Stimulated activated CD4-positive, alpha-beta T cell treated with anti-CD3 and anti-CD28 coated beads, Interleukin-2, amount 100 ng/mL, for 48 hours (primary cell): Measurements from ENCODE around the gene ADCY4.
"Not testable (repeated sequence)": the region's sequence is repeated elsewhere in the genome, so short reads cannot be mapped to it uniquely, and the experiment has no call there.

ENCODE experiments used
- DNase-seq, 2 donors: peaks; one replicate each; pipeline ENCODE4 v3.0.0-alpha.2; 2020

Gene ADCY4

DNA sequence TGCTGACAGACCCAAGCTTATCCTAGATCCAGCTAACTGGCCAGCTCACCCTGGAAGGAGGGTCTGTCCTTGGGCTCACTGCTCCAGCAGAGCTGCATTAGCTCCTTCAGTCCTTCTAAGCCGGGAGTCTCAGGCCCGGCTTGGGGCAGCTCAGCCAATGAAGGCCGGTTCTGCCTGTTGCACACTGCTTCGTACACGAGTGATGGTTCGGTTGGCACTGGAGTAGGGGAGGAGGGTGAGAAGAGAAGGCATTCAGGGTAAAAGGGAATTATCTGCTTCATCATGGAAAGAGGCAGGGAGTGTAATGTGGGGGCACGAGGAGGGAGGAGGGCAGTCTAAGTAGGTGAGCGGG, 2.9 kb upstream of the ADCY4 start:
- no peak for DNase-seq

GRCh38 chr14:24337144-24337823, 2.4 kb upstream of the ADCY4 start:
- DNase-seq: no peak

DNA sequence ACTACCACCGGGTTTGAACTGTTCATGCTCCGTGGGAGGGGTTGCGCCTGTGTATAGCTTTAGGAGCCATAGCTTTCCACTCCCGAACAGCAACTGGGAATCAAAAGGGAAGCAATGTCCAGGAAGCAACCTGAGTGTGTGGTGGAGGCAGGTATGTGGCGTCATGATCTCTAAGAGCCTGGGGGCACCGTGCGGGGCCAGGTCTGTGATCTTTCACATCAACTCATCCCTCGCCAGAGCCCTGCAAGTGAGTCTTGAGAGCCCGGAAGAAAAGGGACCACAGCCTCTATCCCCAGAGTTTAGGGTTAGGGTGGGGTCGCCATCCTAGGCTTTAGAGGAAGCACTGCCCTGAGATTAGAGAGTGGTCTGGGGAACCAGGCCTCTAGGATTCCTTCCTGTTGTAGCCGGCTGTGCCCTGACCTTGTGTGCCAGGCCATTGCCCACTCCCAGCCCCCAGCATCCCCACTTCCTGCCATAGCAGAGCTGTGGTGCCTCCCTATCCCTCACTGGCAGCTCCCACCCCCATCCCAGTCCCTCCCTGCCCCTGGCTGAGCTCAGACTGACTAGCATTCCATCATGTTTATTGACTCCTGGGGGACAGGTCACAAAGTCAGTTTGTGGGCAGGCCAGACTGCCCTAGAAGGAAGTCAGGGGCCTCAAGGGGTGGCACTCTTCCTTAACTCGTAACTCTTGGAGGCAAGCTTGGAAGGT, 745 bp upstream of the ADCY4 start:
- DNase-seq: no peak

GRCh38 chr14:24332268-24332993, 2.4 kb downstream of the ADCY4 start:
- peak; percentile 72 to 77 for DNase-seq

GRCh38 chr14:24331731-24332267, 3.1 kb downstream of the ADCY4 start:
- no peak for DNase-seq

DNA sequence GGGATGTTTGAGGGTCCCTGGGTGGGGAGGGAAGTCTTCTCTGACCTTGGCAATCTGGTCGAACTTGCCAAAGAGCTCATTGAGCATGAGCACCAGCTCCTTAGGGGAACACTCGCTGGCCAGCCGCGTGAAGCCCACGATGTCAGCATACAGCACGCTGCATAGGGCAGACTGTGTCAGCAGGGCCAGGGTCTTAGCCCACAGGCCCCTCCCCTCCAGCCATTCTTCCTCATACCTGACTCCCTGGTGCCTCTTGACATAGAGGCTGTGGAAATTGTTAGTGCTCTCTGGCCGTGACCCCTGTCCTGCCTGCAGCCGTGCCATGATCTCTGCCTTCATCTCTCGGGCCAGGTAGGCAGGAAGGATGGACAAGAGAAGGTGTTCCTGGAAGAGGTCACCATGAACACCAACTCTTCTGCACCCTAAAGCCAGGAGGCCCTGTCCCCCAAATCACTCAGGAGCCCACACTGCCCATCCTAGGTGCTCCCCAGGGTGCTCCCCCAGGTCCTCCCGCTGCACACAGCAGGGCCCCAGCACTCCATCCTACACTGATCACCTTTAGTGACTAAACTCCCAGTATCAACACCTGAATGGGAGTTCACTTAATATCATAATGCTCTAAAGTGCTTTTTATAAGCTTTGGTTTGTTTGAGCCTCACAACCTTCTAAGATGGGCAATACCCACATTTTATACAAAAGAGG, 3.7 kb downstream of the ADCY4 start:
- no peak for DNase-seq

- DNase-seq: peak in 1 of 2 donors; percentile 33
These were observed 5.1 kb downstream of the ADCY4 start for GRCh38 chr14:24329736-24330135.

DNA sequence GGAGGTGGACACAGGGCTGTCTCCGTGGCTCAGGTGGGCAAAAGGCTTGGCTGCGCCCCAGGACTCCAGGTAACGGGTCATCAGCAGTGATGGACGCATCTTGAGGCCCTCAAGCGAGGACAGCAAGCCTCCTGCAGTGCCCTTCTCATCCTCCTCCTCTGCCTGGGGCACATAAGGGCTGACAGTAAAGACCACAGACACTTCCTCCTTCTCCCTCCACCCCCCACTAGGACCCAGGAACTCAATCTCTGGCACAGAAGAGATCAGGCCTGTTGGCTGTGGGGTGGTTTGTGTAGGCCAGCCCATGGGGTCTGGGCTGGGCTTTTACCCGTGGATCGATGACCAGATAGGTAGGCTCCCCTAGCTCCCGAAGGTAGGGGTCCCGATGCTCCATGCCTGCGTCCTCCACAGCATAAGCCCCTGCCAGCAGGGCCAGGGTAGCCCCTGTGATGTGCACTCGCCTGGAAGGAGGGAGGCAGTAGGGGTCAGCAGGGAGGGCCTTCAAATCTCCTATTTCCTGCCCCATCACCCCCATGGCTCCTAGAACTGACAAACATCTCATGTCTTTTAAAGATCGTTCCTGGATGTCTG, 5.7 kb downstream of the ADCY4 start:
- DNase-seq: no peak

DNA sequence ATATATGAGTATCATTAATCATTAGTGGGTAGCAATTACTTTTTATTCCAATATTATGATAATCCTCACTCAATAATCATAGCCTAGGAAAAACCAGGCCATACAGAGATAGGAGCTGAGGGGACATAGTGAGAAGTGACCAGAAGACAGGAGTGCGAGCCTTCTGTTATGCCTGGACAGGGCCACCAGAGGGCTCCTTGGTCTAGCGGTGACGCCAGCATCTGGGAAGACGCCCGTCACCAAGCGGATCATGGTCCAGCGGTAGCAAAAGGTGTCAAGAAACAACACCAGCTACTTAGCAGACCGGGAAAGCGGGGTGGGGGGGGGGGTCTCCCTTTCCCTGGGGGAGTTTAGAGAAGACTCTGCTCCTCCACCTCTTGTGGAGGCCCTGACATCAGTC, 7.0 kb downstream of the ADCY4 start:
- DNase-seq: not testable (repeated sequence)

DNA sequence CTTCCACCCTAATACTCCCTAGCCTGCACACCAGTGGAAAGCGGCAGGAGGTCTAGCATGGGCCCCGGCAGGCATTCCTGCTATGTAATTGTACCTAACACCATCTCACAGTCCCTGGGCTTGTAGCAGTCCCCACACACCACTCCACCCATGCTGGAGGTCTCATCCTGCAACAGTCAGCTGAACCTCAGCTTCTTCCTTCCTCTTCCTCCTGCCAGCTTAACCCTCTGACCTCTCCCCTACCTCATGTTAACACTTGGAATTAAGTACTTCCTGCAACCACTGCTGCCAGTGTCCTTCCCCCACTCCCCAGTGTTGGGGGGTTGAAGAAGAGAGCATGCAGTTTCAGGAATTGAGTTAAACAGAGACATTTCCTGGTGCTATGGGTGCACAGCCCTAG, 7.6 kb downstream of the ADCY4 start:
- DNase-seq: no peak

GRCh38 chr14:24325963-24326362, 8.9 kb downstream of the ADCY4 start:
- DNase-seq: no peak

DNA sequence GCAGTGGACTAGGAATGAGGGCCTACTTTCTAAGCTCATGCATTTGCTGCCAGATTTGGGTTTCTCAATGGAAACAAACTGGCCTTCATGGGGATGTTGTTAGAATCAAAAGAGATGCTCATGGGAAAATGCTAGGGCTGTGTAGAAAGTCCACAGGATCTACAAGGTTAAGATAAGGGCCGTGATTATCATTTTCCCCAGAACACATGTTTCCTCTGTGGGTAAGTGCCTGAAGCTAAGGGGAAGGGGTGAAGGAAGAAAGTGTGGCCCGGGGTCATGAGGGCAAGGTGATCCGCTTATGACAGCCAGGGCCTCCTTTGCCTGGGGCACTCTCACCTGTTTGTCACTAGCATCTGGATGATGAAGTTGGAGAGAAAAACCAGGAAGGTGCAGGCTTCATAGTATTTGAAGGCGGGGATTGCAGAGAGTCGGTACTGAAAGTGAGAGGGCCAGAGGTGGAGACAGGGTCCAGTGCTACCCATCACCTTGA, 9.8 kb downstream of the ADCY4 start:
- no peak for DNase-seq

DNA sequence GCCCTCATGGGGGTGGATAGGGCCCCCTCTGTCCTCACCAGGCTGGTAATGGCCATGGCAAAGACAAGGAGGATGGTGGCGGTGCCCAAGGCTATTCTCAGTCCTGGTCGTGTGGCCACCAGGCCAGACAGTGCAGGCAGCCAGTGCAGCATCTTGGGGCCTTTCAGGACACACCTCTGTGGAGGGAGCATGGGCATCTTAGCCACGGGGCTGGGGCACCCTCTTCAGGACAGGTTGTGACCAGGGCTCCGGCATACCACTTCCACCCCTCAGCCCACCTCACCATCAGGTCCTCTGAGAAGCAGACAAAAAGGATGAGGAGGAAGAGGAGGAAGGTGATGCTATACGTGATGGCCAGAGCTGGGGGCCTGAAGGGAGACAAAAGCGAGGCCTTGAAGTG, 10.8 kb downstream of the ADCY4 start:
- DNase-seq: no peak

DNA sequence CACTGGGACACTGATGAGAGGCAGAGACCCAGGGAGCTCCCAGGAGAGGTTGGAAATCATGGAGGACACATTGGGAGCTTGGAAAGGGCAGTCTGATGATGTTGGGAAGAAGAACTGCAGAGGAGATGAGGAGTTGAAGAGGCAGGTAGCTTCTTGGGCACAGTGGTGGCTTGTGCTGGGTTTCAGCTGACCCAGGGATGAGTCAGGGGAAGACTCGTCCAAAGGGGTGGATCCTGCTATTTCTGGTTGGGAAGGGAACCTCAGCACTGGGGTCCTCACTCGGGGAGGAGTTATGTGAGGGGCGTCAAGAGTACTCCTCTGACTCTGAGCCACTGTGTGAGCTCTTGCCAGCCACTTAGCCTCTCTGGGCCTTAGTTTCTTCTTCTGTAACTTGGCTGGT, 11.5 kb downstream of the ADCY4 start:
- no peak for DNase-seq

DNA sequence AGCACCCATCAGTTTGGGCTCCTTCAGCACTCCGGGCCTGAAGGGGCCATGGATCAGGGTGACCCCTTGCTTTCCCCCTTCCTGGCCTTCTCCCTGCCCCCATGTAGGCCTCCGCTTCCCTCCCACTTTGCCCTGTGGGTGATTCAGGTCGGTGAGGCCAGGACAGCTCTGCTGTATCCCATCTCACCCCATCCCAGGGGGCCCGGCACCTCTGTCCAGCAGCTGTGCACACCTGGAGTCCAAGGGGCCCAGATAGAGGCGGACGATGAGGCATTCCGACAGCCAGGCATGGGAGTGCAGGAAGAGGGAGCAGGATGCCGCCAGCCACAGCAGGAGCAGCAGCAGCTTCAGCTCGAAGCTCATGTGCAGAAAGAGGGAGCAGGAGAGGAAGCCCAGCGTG, 12.2 kb downstream of the ADCY4 start:
- DNase-seq: no peak

GRCh38 chr14:24321212-24321975, 13.5 kb downstream of the ADCY4 start:
- DNase-seq: no peak

- DNase-seq: no peak
These were observed 17.5 kb downstream of the ADCY4 start for GRCh38 chr14:24317141-24317928.

GRCh38 chr14:24316597-24316950, 18.3 kb downstream of the ADCY4 start:
- no peak for DNase-seq

DNA sequence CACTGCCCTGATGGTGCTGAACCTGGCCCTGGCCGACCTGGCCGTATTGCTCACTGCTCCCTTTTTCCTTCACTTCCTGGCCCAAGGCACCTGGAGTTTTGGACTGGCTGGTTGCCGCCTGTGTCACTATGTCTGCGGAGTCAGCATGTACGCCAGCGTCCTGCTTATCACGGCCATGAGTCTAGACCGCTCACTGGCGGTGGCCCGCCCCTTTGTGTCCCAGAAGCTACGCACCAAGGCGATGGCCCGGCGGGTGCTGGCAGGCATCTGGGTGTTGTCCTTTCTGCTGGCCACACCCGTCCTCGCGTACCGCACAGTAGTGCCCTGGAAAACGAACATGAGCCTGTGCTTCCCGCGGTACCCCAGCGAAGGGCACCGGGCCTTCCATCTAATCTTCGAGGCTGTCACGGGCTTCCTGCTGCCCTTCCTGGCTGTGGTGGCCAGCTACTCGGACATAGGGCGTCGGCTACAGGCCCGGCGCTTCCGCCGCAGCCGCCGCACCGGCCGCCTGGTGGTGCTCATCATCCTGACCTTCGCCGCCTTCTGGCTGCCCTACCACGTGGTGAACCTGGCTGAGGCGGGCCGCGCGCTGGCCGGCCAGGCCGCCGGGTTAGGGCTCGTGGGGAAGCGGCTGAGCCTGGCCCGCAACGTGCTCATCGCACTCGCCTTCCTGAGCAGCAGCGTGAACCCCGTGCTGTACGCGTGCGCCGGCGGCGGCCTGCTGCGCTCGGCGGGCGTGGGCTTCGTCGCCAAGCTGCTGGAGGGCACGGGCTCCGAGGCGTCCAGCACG, 18.9 kb downstream of the ADCY4 start:
- no peak for DNase-seq

DNA sequence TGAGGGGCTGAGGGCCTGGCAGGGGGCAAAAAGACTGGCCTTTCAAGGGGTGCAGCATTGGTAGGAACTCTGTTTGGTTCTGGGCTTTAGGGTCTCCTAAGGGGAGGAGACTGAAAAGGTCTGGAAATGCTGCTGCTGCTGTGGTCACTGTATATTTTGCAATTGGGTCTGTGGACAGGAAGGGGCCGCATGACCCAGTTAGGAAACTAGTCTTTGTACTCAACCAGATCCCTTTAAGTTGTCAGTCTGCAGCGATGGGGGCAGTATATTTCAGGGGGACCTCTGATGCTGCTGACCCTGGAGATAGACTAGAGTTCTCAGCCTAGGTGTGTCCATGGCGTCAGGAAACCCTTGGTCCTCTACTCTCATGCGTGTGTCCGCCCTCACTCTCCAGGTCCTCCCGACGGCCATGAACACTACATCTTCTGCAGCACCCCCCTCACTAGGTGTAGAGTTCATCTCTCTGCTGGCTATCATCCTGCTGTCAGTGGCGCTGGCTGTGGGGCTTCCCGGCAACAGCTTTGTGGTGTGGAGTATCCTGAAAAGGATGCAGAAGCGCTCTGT, 19.5 kb downstream of the ADCY4 start:
- no peak for DNase-seq
